IMR-90 (cell line): ENCODE results near the gene LAS1L. TPM values are rescaled to one million over a fixed set of nuclear protein-coding genes. Genes with fewer than 3 reads are reported as not detected.

Source experiments
- ATAC-seq: fragments of 200-7000 bp; cut with Tn5 transposase; 2 replicates; pipeline ENCODE4 v1.9.1; 2020; ENCODE audit warnings: low read depth, mild to moderate bottlenecking, moderate library complexity
- BruUV-seq: library from RNA; stranded (reverse); fragments of 400-500 nt; replicated peaks from 2 replicates; lab custom pipeline; 2021; lab: Mats Ljungman, UMichigan
- CTCF ChIA-PET: fragments of 300-600 bp; formaldehyde crosslinking; extraction: SDS; loops from one replicate; lab custom pipeline; 2021; ENCODE audit warnings: antibody characterized with exemption; lab: Yijun Ruan, JAX
- POLR2A ChIA-PET: fragments of 300-600 bp; sonication (Branson Sonifier 250); formaldehyde crosslinking; loops from one replicate; lab custom pipeline; 2022; ENCODE audit warnings: antibody characterized with exemption; ENCODE audit not compliant: unreplicated experiment; lab: Charles Lee
- DNase-seq: peaks from one replicate; pipeline ENCODE4 v3.0.0; 2013
- H2AFZ ChIP-seq: replicated peaks from 2 replicates; pipeline ENCODE3; 2013; ENCODE audit warnings: low read length, mild to moderate bottlenecking; ENCODE audit not compliant: poor library complexity
- H2AK5ac ChIP-seq: 2 replicates; pipeline ENCODE4 v1.6.1; 2013; ENCODE audit warnings: low read depth, low read length, inconsistent platforms
- H2AK9ac ChIP-seq: replicated peaks from 2 replicates; pipeline ENCODE3; 2013; ENCODE audit warnings: mild to moderate bottlenecking, low read depth, low read length, moderate library complexity; ENCODE audit not compliant: poor library complexity
- H2BK120ac ChIP-seq: 2 replicates; pipeline ENCODE4 v1.6.1; 2013; ENCODE audit warnings: low read depth, low read length, inconsistent platforms
- H2BK15ac ChIP-seq: 3 replicates; pipeline ENCODE4 v1.6.1; 2013; ENCODE audit warnings: low read depth, low read length, inconsistent platforms
- H2BK20ac ChIP-seq: 2 replicates; pipeline ENCODE4 v1.6.1; 2013; ENCODE audit warnings: low read depth, mild to moderate bottlenecking, inconsistent platforms, low read length, moderate library complexity
- H2BK5ac ChIP-seq: 2 replicates; pipeline ENCODE4 v1.6.1; 2013; ENCODE audit warnings: mild to moderate bottlenecking, low read depth, low read length, inconsistent platforms; ENCODE audit not compliant: poor library complexity, severe bottlenecking
- H3K14ac ChIP-seq: replicated peaks from 2 replicates; pipeline ENCODE4 v1.6.1; 2013; ENCODE audit warnings: low read depth, low read length, inconsistent platforms
- H3K18ac ChIP-seq: 2 replicates; pipeline ENCODE4 v1.6.1; 2013; ENCODE audit warnings: low read depth, low read length, control low read depth
- H3K23ac ChIP-seq: 2 replicates; pipeline ENCODE4 v1.6.1; 2013; ENCODE audit warnings: low read depth, low read length, inconsistent platforms
- H3K27ac ChIP-seq: 2 replicates; pipeline ENCODE4 v1.5.1; 2013; ENCODE audit warnings: mild to moderate bottlenecking, control low read depth, low read length; ENCODE audit not compliant: insufficient read depth
- H3K27me3 ChIP-seq: 2 replicates; pipeline ENCODE4 v1.6.1; 2013; ENCODE audit warnings: low read length; ENCODE audit not compliant: control insufficient read depth, insufficient read depth
- H3K36me3 ChIP-seq: 2 replicates; pipeline ENCODE4 v1.6.1; 2013; ENCODE audit warnings: low read length, mixed read lengths; ENCODE audit not compliant: control insufficient read depth, insufficient read depth
- H3K4ac ChIP-seq: 2 replicates; pipeline ENCODE4 v1.6.1; 2013; ENCODE audit warnings: low read depth, low read length, inconsistent platforms
- H3K4me1 ChIP-seq: 2 replicates; pipeline ENCODE4 v1.6.1; 2013; ENCODE audit warnings: low read length, mixed read lengths; ENCODE audit not compliant: control insufficient read depth, insufficient read depth
- H3K4me2 ChIP-seq: 2 replicates; pipeline ENCODE4 v1.6.1; 2013; ENCODE audit warnings: low read depth, mild to moderate bottlenecking, control low read depth, low read length, moderate library complexity
- H3K4me3 ChIP-seq: 2 replicates; pipeline ENCODE4 v1.5.1; 2013; ENCODE audit warnings: low read depth, mild to moderate bottlenecking, control low read depth, low read length, moderate library complexity; ENCODE audit not compliant: insufficient read depth
- H3K56ac ChIP-seq: 2 replicates; pipeline ENCODE4 v1.6.1; 2013; ENCODE audit warnings: low read length, inconsistent platforms; ENCODE audit not compliant: insufficient read depth; ENCODE audit errors: extremely low read depth
- H3K79me1 ChIP-seq, 2 experiments: 2 replicates each; pipeline ENCODE4 v1.6.1; 2013; ENCODE audit warnings: low read length in 2 of 2, inconsistent platforms in 1 of 2, low read depth in 1 of 2
- H3K9ac ChIP-seq: 2 replicates; pipeline ENCODE4 v1.6.1; 2013; ENCODE audit warnings: low read depth, low read length, control low read depth
- H3K9me1 ChIP-seq: 2 replicates; pipeline ENCODE4 v1.6.1; 2013; ENCODE audit warnings: low read length, inconsistent platforms; ENCODE audit not compliant: insufficient read depth
- H3K9me3 ChIP-seq: 2 replicates; pipeline ENCODE4 v1.6.1; 2013; ENCODE audit warnings: low read length; ENCODE audit not compliant: control insufficient read depth, insufficient read depth
- H4K20me1 ChIP-seq: 2 replicates; pipeline ENCODE4 v1.6.1; 2013; ENCODE audit warnings: low read length, inconsistent platforms; ENCODE audit not compliant: insufficient read depth
- H4K5ac ChIP-seq: 2 replicates; pipeline ENCODE4 v1.6.1; 2013; ENCODE audit warnings: mild to moderate bottlenecking, low read depth, low read length, control low read depth
- H4K8ac ChIP-seq, 2 experiments: 2 replicates each; pipeline ENCODE4 v1.6.1; 2013; ENCODE audit warnings: low read depth in 2 of 2, low read length in 2 of 2, control low read depth in 1 of 2, inconsistent platforms in 1 of 2
- H4K91ac ChIP-seq: 2 replicates; pipeline ENCODE4 v1.6.1; 2013; ENCODE audit warnings: low read depth, low read length, inconsistent platforms; ENCODE audit not compliant: insufficient read depth
- BHLHE40 ChIP-seq: fragments of 150-350 bp; IDR thresholded peaks from 2 replicates; pipeline ENCODE4 v1.6.1; 2016; ENCODE audit warnings: mild to moderate bottlenecking, low read depth, low read length
- CEBPB ChIP-seq: IDR thresholded peaks from 2 replicates; pipeline ENCODE4 v1.6.1; 2012; ENCODE audit warnings: low read depth, low read length, improper control_type of control experiment
- CHD1 ChIP-seq: IDR thresholded peaks from 2 replicates; pipeline ENCODE4 v1.6.1; 2012; ENCODE audit warnings: low read depth, low read length, improper control_type of control experiment
- CTCF ChIP-seq: conservative IDR thresholded peaks from 2 replicates; pipeline ENCODE4 v1.5.1; 2012; ENCODE audit warnings: mild to moderate bottlenecking, low read depth, low read length, improper control_type of control experiment
- POLR2A ChIP-seq: IDR thresholded peaks from 2 replicates; pipeline ENCODE4 v1.6.1; 2012; ENCODE audit warnings: mild to moderate bottlenecking, low read depth, low read length
- RAD21 ChIP-seq: IDR thresholded peaks from 2 replicates; pipeline ENCODE4 v1.6.1; 2012; ENCODE audit warnings: low read length, improper control_type of control experiment
- RCOR1 ChIP-seq: IDR thresholded peaks from 2 replicates; pipeline ENCODE4 v1.6.1; 2012; ENCODE audit warnings: mild to moderate bottlenecking, low read length, improper control_type of control experiment; ENCODE audit not compliant: insufficient replicate concordance
- RFX5 ChIP-seq: IDR thresholded peaks from 2 replicates; pipeline ENCODE4 v1.8.0; 2012; ENCODE audit warnings: low read depth, mild to moderate bottlenecking, low read length, moderate library complexity
- SMC3 ChIP-seq: fragments of 150-350 bp; IDR thresholded peaks from 2 replicates; pipeline ENCODE4 v1.6.1; 2016; ENCODE audit warnings: low read depth, mild to moderate bottlenecking, antibody characterized with exemption, low read length, moderate library complexity
- WGBS, 2 experiments: methylation state at CpG; one replicate each; pipeline versions ENCODE4 v1.1.5 to v1.1.7; 2013; ENCODE audit warnings: missing lambda C conversion rate in 2 of 2; ENCODE audit not compliant: insufficient read length in 1 of 2; ENCODE audit errors: extremely low coverage in 2 of 2; 5-methylcytosine and 5-hydroxymethylcytosine counted together
- dilution Hi-C: fragments of 300-500 bp; cut with HindIII; formaldehyde crosslinking; loops from one replicate; pipeline ENCODE4 v1.14.3; 2018; ENCODE audit warnings: low sequenced_read_pairs; ENCODE audit not compliant: unreplicated experiment
- in situ Hi-C: fragments of 300-500 bp; cut with MboI; formaldehyde crosslinking; loops from 3 replicates; pipeline ENCODE4 v1.14.3; 2019; ENCODE audit warnings: low sequenced_read_pairs, inconsistent platforms, mixed read lengths
- intact Hi-C: fragments of 100-400 bp; cut with micrococcal nuclease; formaldehyde crosslinking; loops from 2 replicates; pipeline ENCODE4 v1.10.0; 2022
- polyA plus RNA-seq, 3 experiments: library from polyadenylated mRNA; depleted of rRNA; stranded (reverse); fragments of >200 nt; gene quantifications; 2 replicates each; pipeline ENCODE4 v1.2.3, GENCODE V29; 2012; ENCODE audit warnings: low replicate concordance in 1 of 3
- total RNA-seq: library from RNA; depleted of rRNA; stranded (reverse); fragments of >200 nt; gene quantifications from 2 replicates; pipeline ENCODE4 v1.2.3, GENCODE V29; 2012
- TF ChIP-seq, protein P1 (sequence below): fragments of 150-350 bp; IDR thresholded peaks from 2 replicates; pipeline ENCODE4 v1.6.1; 2017; ENCODE audit warnings: mild to moderate bottlenecking, antibody characterized with exemption, low read length, low read depth

The LAS1L gene
- total and polyA plus RNA-seq, 2 of the 4 experiments (the other 2 are of a cell fraction): 22.8 to 29.2 TPM

GRCh38 chrX:65480960-65481359 lies 53.6 kb downstream of the LAS1L start:
- no peaks in the 10 kb centered on the region for H3K4me1 ChIP-seq
- H3K36me3 ChIP-seq: no peaks in the 10 kb centered on the region
- H3K23ac ChIP-seq: no peak overlapping the region
- H3K4me3 ChIP-seq: no peak overlapping the region
- no peak overlapping the region for H2BK5ac ChIP-seq
- no peak overlapping the region for H3K4ac ChIP-seq
- H4K5ac ChIP-seq: no peak overlapping the region
- no peak overlapping the region for H4K91ac ChIP-seq
- no TSS peak for BruUV-seq
- no peak overlapping the region for H2AK5ac ChIP-seq
- in situ Hi-C loops (no loop called here), intact Hi-C loops (no loop called here), dilution Hi-C loops (no loop called here)
- no peak for TF ChIP-seq SMC3
- no peak for TF ChIP-seq CEBPB
- TF ChIP-seq BHLHE40: no peak
- no peak for TF ChIP-seq CHD1
- no peak for TF ChIP-seq RCOR1
- TF ChIP-seq POLR2A: no peak
- TF ChIP-seq, protein P1, sequence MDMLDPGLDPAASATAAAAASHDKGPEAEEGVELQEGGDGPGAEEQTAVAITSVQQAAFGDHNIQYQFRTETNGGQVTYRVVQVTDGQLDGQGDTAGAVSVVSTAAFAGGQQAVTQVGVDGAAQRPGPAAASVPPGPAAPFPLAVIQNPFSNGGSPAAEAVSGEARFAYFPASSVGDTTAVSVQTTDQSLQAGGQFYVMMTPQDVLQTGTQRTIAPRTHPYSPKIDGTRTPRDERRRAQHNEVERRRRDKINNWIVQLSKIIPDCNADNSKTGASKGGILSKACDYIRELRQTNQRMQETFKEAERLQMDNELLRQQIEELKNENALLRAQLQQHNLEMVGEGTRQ: no peak
- no peak for TF ChIP-seq RFX5
- TF ChIP-seq CTCF: no peak
- TF ChIP-seq RAD21: no peak
- H3K14ac ChIP-seq: no peak overlapping the region
- H2BK20ac ChIP-seq: no peak overlapping the region
- DNase-seq: no peak
- H3K9me1 ChIP-seq: no peaks in the 10 kb centered on the region
- no peaks in the 10 kb centered on the region for H4K20me1 ChIP-seq
- no peak overlapping the region for H2BK15ac ChIP-seq
- ChIA-PET POLR2A (interaction anchor here (0.6 kb wide), 2 partner anchors 13 to 663 kb away, joined by 3 to 4 read pairs; no protein-coding TSS in a partner anchor), CTCF (no interaction called here)
- H3K27ac ChIP-seq: no peak overlapping the region
- no peaks in the 10 kb centered on the region for H3K9me3 ChIP-seq
- 22% methylated on average over 1 of the region's 3 CpGs; no CpG with 5 or more reads in 1 of the 2 experiments for WGBS, 2 experiments
- H3K79me1 ChIP-seq: no peaks in the 10 kb centered on the region
- no peak for ATAC-seq
- H3K27me3 ChIP-seq: no peaks in the 10 kb centered on the region
- no peak overlapping the region for H2AK9ac ChIP-seq
- H3K18ac ChIP-seq: no peak overlapping the region
- H2AFZ ChIP-seq: no peak overlapping the region
- H3K9ac ChIP-seq: no peak overlapping the region
- no peak overlapping the region for H3K56ac ChIP-seq
- H2BK120ac ChIP-seq: no peak overlapping the region
- no peak overlapping the region for H4K8ac ChIP-seq
- H3K4me2 ChIP-seq: no peak overlapping the region
